ENCODE data around the gene TSPAN18.

DNA sequence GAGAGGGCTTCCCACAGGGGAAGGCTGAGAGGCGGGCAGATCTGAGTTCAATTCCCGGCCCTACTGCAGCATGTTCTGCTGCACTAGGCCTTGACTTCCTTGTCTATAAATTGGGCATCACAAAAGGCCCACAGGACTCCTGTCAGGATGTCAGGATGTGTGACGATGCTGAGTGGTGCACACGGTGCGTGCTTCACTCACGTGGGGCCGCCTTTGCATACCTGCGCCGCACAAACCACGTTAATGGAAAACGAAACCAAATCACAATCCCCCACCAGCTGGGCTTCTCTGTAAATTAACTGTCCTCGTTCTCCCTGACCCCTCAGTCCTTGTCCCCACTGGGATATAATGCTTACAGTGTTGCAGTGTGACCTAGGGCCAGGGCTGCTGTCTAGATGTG, 32.3 kb upstream of the TSPAN18 start:
- TF ChIP-seq POLR2A (IDR thresholded peaks at IDR 0.05) (no peak), CTCF (IDR thresholded peaks at IDR 0.05) (no peak)
